Gastrocnemius medialis (tissue), 4 donors: ENCODE measurements around the gene CLDN34. TPM values are rescaled to one million over a fixed set of nuclear protein-coding genes. Genes with fewer than 3 reads are reported as not detected.

Experiments
- ATAC-seq, 2 donors: fragments of 150-250 bp; one replicate each; pipeline ENCODE4 v1.9.1; 2016
- DNase-seq, 2 donors: peaks; one replicate each; pipeline ENCODE4 v3.0.0-alpha.2; 2019
- H3K27ac ChIP-seq, 4 donors: fragments of 200-600 bp; sonication (generic); 1 replicate in 1 of 4; 2 replicates in 3 of 4; pipeline ENCODE4 v1.5.1; 2016 to 2018; ENCODE audit warnings: mild to moderate bottlenecking in 2 of 4, moderate library complexity in 1 of 4
- H3K27me3 ChIP-seq, 3 donors: fragments of 200-600 bp; sonication (generic) in 2 of 3; 1 replicate in 1 of 3; 2 replicates in 2 of 3; pipeline versions ENCODE4 v1.5.1 to v1.6.0; 2016 to 2019; ENCODE audit warnings: mild to moderate bottlenecking in 1 of 3, moderate library complexity in 1 of 3
- H3K36me3 ChIP-seq, 2 donors: fragments of 200-600 bp; sonication (generic) in 1 of 2; one replicate each; pipeline ENCODE4 v1.5.1; 2017 to 2018
- H3K4me1 ChIP-seq, 2 donors: fragments of 200-600 bp; sonication (generic) in 1 of 2; one replicate each; pipeline ENCODE4 v1.5.1; 2016 to 2017; ENCODE audit warnings: mild to moderate bottlenecking in 2 of 2
- H3K4me3 ChIP-seq, 4 donors: fragments of 200-600 bp; sonication (generic) in 3 of 4; 1 replicate in 1 of 4; 2 replicates in 3 of 4; pipeline ENCODE4 v1.5.1; 2016 to 2019; ENCODE audit warnings: mild to moderate bottlenecking in 2 of 4
- H3K9me3 ChIP-seq, 3 donors: fragments of 200-600 bp; sonication (generic) in 2 of 3; 1 replicate in 1 of 3; 2 replicates in 2 of 3; pipeline ENCODE4 v1.5.1; 2016 to 2019
- POLR2A ChIP-seq, 2 donors: fragments of 450-650 bp; IDR thresholded peaks; one replicate each; pipeline ENCODE4 v1.6.1; 2017; ENCODE audit warnings: antibody characterized with exemption in 2 of 2, mild to moderate bottlenecking in 2 of 2, moderate library complexity in 2 of 2
- in situ Hi-C, 4 donors: fragments of 200-750 bp; cut with MboI; loops; one replicate each; pipeline versions ENCODE4 v1.15.0 to v1.8.0; 2017; ENCODE audit warnings: low sequenced_read_pairs in 4 of 4
- intact Hi-C: fragments of 100-400 bp; cut with DNase I; formaldehyde crosslinking; loops from one replicate; pipeline ENCODE4 v1.15.1; 2023; ENCODE audit warnings: low total_unique reads
- total RNA-seq, 4 donors: library from RNA; depleted of rRNA; stranded (reverse); fragments of >200 nt; gene quantifications; one replicate each; pipeline versions ENCODE4 v1.1.0 to v1.2.3, GENCODE V29; 2016
- TF ChIP-seq, protein P1 (sequence below), 5 experiments: fragments of 450-650 bp in 3 of 5; fragments of 200-600 bp in 2 of 5; sonication (generic) in 2 of 5; IDR thresholded peaks in 4 of 5; conservative IDR thresholded peaks in 1 of 5; 1 replicate in 4 of 5; 2 replicates in 1 of 5; pipeline ENCODE4 v1.5.1; 2016 to 2019; ENCODE audit warnings: antibody characterized with exemption in 5 of 5, mild to moderate bottlenecking in 3 of 5, moderate library complexity in 3 of 5

The CLDN34 gene, protein sequence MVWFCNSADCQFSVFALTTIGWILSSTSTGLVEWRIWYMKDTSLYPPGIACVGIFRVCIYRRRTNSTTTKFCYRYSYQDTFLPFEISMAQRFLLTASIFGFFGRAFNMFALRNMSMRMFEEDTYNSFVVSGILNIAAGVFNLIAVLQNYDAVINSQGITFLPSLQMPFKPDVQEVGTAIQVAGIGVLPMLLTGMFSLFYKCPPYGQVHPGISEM
- not detected for total RNA-seq

DNA sequence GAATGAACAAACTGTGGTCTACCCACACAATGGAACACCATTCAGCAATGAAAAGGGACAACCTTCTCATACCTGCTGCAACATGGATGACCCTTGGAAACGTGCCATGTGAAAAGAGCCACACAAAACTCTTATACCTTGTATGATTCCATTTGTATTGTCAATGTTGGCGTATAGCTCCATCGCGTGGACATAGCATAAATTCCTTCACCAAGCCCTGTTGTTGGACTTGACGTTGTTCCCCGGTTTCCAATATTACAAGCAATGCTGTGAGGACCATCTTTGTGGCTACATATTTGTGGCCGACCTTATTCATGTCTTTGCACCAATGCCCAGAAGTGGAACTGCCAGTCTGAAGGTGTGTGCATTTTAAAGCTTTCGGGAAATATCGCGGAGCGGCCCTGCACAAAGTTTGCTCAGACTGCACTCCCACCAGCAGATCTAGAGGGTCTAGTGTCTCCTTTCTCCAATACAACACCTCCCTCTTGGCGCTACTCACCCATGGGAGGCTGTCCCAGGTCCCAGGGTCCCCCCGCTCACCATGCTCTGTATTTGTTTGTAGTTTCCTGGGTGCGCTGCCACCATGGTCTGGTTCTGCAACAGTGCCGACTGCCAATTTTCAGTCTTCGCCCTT is at the start of gene CLDN34:
Gene CLDN34, plus strand, starts transcription at position 584 of the 634 bp plus-strand sequence. Its CDS starts 0 bp downstream, at position 584.
- intact Hi-C loops = no loop called here
- no peak for TF ChIP-seq POLR2A (IDR thresholded peaks at IDR 0.05)
- TF ChIP-seq, protein P1, sequence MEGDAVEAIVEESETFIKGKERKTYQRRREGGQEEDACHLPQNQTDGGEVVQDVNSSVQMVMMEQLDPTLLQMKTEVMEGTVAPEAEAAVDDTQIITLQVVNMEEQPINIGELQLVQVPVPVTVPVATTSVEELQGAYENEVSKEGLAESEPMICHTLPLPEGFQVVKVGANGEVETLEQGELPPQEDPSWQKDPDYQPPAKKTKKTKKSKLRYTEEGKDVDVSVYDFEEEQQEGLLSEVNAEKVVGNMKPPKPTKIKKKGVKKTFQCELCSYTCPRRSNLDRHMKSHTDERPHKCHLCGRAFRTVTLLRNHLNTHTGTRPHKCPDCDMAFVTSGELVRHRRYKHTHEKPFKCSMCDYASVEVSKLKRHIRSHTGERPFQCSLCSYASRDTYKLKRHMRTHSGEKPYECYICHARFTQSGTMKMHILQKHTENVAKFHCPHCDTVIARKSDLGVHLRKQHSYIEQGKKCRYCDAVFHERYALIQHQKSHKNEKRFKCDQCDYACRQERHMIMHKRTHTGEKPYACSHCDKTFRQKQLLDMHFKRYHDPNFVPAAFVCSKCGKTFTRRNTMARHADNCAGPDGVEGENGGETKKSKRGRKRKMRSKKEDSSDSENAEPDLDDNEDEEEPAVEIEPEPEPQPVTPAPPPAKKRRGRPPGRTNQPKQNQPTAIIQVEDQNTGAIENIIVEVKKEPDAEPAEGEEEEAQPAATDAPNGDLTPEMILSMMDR (IDR thresholded peaks at IDR 0.05 in 4 of 5, conservative IDR thresholded peaks at IDR 0.05 in 1 of 5) = no peak

GRCh38 chrX:9917861-9918260 is 49.3 kb upstream of the CLDN34 start:
- Histone ChIP-seq H3K9me3 (no peaks in the 10 kb centered on the region), H3K27ac (no peak overlapping the region), H3K4me3 (no peak overlapping the region), H3K36me3 (no peaks in the 10 kb centered on the region), H3K27me3 (peaks cover 0 to 3% (median 0%) of the 10 kb centered on the region in 3 donors), H3K4me1 (no peaks in the 10 kb centered on the region)
- DNase-seq (no peak), ATAC-seq (no peak)
- TF ChIP-seq POLR2A (IDR thresholded peaks at IDR 0.05) = no peak
- TF ChIP-seq, protein P1 (IDR thresholded peaks at IDR 0.05 in 4 of 5, conservative IDR thresholded peaks at IDR 0.05 in 1 of 5) = no peak
- intact Hi-C loops = no loop called here
- in situ Hi-C loops = loop anchor here in 1 of 4 donors (25.0 kb wide), 1 partner anchor 106 kb away; no protein-coding TSS in a partner anchor

More for the DNA sequence above, at the start of gene CLDN34:
- in situ Hi-C loops = no loop called here
- DNase-seq (no peak), ATAC-seq (no peak)
- Histone ChIP-seq H3K4me3 (no peak within 1 kb of the TSS), H3K27me3 (no peaks in the 10 kb centered on the region), H3K9me3 (no peaks in the 10 kb centered on the region), H3K36me3 (no peaks in the 10 kb centered on the region), H3K4me1 (no peaks in the 10 kb centered on the region), H3K27ac (no peak within 1 kb of the TSS)

GRCh38 chrX:9919632-9920172 is 47.5 kb upstream of the CLDN34 start:
- in situ Hi-C loops (loop anchor here in 1 of 4 donors (25.0 kb wide), 1 partner anchor 107 kb away; no protein-coding TSS in a partner anchor), intact Hi-C loops (no loop called here)
- H3K9me3 ChIP-seq = no peaks in the 10 kb centered on the region
- H3K27me3 ChIP-seq = no peaks in the 10 kb centered on the region
- no peak overlapping the region for H3K4me3 ChIP-seq
- DNase-seq (no peak), ATAC-seq (no peak)
- no peak overlapping the region for H3K27ac ChIP-seq
- no peaks in the 10 kb centered on the region for H3K36me3 ChIP-seq
- H3K4me1 ChIP-seq = no peaks in the 10 kb centered on the region
- TF ChIP-seq, protein P1 (IDR thresholded peaks at IDR 0.05 in 4 of 5, conservative IDR thresholded peaks at IDR 0.05 in 1 of 5) = no peak

GRCh38 chrX:9921407-9921806 is 45.8 kb upstream of the CLDN34 start:
- no peak overlapping the region for H3K4me3 ChIP-seq
- in situ Hi-C loops = loop anchor here in 1 of 4 donors (25.0 kb wide), 1 partner anchor 109 kb away; no protein-coding TSS in a partner anchor

More at GRCh38 chrX:9921407-9921806, 45.8 kb upstream of the CLDN34 start:
- no peaks in the 10 kb centered on the region for H3K27me3 ChIP-seq
- H3K36me3 ChIP-seq = no peaks in the 10 kb centered on the region
- DNase-seq (no peak), ATAC-seq (no peak)
- intact Hi-C loops = no loop called here
- no peaks in the 10 kb centered on the region for H3K9me3 ChIP-seq
- TF ChIP-seq, protein P1 (IDR thresholded peaks at IDR 0.05 in 4 of 5, conservative IDR thresholded peaks at IDR 0.05 in 1 of 5) = no peak
- no peak for TF ChIP-seq POLR2A (IDR thresholded peaks at IDR 0.05)
- H3K27ac ChIP-seq = no peak overlapping the region
- no peaks in the 10 kb centered on the region for H3K4me1 ChIP-seq
